ENCODE data around the gene PDCD7. TPM values are rescaled to one million over a fixed set of nuclear protein-coding genes. Genes with fewer than 3 reads are reported as not detected.
"Not testable (repeated sequence)": the region's sequence is repeated elsewhere in the genome, so short reads cannot be mapped to it uniquely, and the experiment has no call there.

Gene PDCD7
- total RNA-seq, 2 donors from 2014 or later = 25.4 to 33.1 TPM

DNA sequence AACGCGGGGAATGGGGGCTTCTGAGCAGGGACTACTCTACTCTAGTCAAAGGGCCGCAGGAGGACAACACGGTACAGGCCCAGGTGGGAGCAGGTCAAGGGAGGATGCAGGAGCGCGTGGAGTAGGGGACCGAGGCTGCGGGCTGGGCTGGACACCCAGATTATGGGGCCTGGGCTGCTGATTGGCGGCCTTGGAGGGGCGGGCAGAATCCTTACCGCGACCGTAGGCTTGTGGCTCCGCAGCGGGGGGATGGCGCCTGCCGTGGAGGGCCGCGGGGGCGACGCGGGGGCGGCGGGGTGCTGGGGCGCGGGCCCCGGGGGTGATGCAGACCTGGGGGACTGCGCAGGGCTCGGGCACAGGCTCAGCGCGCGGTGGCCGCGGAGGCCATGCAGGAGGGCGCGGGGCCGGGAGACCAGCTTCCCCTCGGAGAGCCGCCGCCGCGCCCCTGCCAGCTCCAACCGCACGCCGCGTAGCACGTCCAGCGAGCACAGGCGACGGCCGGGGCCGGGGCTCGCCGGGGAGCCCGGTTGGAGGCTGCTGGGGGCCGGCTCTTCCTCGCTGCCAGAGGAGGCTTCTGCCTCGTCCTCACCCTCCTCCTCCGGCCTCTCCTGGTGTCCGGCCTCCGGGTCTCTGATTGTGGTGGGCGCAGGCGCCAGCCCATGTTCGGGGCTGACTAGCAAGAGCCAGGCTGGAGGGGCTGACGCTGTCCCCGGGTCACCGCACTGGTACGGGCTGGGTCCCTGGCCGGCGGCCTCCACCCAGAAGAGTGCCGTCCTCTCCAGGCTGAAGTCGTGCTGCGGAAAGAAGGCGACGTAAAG, 31.5 kb downstream of the PDCD7 start:
- peak; percentile 87 for DNase-seq
- TF ChIP-seq, protein P1, sequence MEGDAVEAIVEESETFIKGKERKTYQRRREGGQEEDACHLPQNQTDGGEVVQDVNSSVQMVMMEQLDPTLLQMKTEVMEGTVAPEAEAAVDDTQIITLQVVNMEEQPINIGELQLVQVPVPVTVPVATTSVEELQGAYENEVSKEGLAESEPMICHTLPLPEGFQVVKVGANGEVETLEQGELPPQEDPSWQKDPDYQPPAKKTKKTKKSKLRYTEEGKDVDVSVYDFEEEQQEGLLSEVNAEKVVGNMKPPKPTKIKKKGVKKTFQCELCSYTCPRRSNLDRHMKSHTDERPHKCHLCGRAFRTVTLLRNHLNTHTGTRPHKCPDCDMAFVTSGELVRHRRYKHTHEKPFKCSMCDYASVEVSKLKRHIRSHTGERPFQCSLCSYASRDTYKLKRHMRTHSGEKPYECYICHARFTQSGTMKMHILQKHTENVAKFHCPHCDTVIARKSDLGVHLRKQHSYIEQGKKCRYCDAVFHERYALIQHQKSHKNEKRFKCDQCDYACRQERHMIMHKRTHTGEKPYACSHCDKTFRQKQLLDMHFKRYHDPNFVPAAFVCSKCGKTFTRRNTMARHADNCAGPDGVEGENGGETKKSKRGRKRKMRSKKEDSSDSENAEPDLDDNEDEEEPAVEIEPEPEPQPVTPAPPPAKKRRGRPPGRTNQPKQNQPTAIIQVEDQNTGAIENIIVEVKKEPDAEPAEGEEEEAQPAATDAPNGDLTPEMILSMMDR (conservative IDR thresholded peaks at IDR 0.05) = peak; percentile 24
- Histone ChIP-seq H3K4me3 (ENCODE audit: low read length) (no peak overlapping the region), H3K27ac (ENCODE audit: low read depth, low read length) (no peak overlapping the region), H3K36me3 (ENCODE audit: control insufficient read depth, insufficient read depth, low read length) (peaks cover 40% of the 10 kb centered on the region), H3K9ac (ENCODE audit: extremely low read depth, low read length, poor library complexity, severe bottlenecking) (no peak overlapping the region), H3K27me3 (ENCODE audit: control insufficient read depth, insufficient read depth, low read length, poor library complexity, severe bottlenecking) (no peaks in the 10 kb centered on the region), H3K9me3 (ENCODE audit: control insufficient read depth, low read length) (no peaks in the 10 kb centered on the region), H3K4me1 (ENCODE audit: control insufficient read depth, insufficient read depth, low read length) (no peaks in the 10 kb centered on the region)
- Mint-ChIP-seq H3K36me3 (ENCODE audit: low read depth) (peaks cover 29% of the 10 kb centered on the region), H3K4me1 (peaks cover 4% of the 10 kb centered on the region), H3K4me3 (peak overlapping the region; percentile 50), H3K27me3 (ENCODE audit: insufficient read depth) (peaks cover 3% of the 10 kb centered on the region), H3K27ac (peak overlapping the region; percentile 84), H3K9me3 (no peaks in the 10 kb centered on the region)
- 68 to 71% methylated on average over 24 to 75 of the region's 75 CpGs for WGBS, 2 experiments (ENCODE audit: insufficient coverage in 1 of 2, insufficient read length in 1 of 2)

DNA sequence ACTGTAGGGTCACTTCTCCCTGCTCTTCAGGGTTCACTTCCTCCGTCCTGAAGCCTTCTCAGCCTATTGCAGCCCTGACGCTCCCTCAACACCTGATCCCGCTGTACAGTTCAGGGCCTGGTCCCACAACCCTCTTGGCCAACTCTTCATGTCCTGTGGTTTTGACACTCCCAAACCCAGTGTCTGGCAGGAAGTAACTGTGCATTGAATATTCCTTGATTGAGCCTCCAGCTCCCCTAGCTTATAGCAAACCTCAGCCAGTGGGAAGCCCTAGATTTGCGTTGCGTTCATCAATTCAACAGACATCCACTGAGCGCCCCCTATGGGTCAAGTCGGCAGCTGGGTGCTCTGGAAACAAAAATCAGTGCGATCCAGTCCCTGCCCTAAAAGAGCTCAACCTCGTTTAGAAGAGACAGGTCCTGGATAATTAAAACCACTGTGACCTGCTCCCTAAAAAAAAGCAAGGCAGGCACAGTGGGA, 32.2 kb downstream of the PDCD7 start:
- Histone ChIP-seq H3K9ac (ENCODE audit: extremely low read depth, low read length, poor library complexity, severe bottlenecking) (no peak overlapping the region), H3K4me1 (ENCODE audit: control insufficient read depth, insufficient read depth, low read length) (no peaks in the 10 kb centered on the region), H3K27me3 (ENCODE audit: control insufficient read depth, insufficient read depth, low read length, poor library complexity, severe bottlenecking) (no peaks in the 10 kb centered on the region), H3K4me3 (ENCODE audit: low read length) (no peak overlapping the region), H3K36me3 (ENCODE audit: control insufficient read depth, insufficient read depth, low read length) (peaks cover 40% of the 10 kb centered on the region), H3K27ac (ENCODE audit: low read depth, low read length) (no peak overlapping the region), H3K9me3 (ENCODE audit: control insufficient read depth, low read length) (no peaks in the 10 kb centered on the region)
- peak overlapping the region; percentile 50 for H3K4me3 Mint-ChIP-seq
- peak; percentile 96 for DNase-seq
- peaks cover 4% of the 10 kb centered on the region for H3K4me1 Mint-ChIP-seq
- peaks cover 3% of the 10 kb centered on the region for H3K27me3 Mint-ChIP-seq (ENCODE audit: insufficient read depth)
- no peaks in the 10 kb centered on the region for H3K9me3 Mint-ChIP-seq
- H3K36me3 Mint-ChIP-seq (ENCODE audit: low read depth) = peaks cover 29% of the 10 kb centered on the region
- TF ChIP-seq, protein P1 (conservative IDR thresholded peaks at IDR 0.05) = peak; percentile 97
- 41 to 44% methylated on average over 9 of the region's 9 CpGs for WGBS, 2 experiments (ENCODE audit: insufficient coverage in 1 of 2, insufficient read length in 1 of 2)
- H3K27ac Mint-ChIP-seq = peak overlapping the region; percentile 84

DNA sequence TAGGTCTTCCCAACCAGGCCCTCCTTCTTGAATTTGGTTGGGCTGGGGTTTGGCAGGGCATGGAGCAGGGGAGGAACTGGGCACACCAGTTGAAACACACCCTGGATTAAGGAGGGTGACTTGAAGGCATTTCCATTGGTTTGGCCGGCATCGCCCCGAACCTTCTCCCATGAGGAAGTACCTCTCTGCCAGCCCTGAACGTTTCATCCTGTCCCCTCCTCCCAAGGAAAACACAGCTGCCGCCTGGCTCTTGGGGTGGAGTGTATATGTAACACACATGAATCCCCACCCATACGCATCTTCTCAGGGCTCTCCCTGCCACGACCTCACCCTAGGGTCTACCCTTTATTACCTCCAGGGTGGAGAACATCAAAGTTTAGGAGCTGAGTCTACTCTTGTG, 33.2 kb downstream of the PDCD7 start:
- H3K4me1 Mint-ChIP-seq = peaks cover 4% of the 10 kb centered on the region
- Histone ChIP-seq H3K4me3 (ENCODE audit: low read length) (no peak overlapping the region), H3K9me3 (ENCODE audit: control insufficient read depth, low read length) (no peaks in the 10 kb centered on the region), H3K27ac (ENCODE audit: low read depth, low read length) (no peak overlapping the region), H3K36me3 (ENCODE audit: control insufficient read depth, insufficient read depth, low read length) (peaks cover 31% of the 10 kb centered on the region), H3K4me1 (ENCODE audit: control insufficient read depth, insufficient read depth, low read length) (no peaks in the 10 kb centered on the region), H3K27me3 (ENCODE audit: control insufficient read depth, insufficient read depth, low read length, poor library complexity, severe bottlenecking) (no peaks in the 10 kb centered on the region), H3K9ac (ENCODE audit: extremely low read depth, low read length, poor library complexity, severe bottlenecking) (no peak overlapping the region)
- H3K9me3 Mint-ChIP-seq = no peaks in the 10 kb centered on the region
- peak; percentile 33 for DNase-seq
- no peak overlapping the region for H3K27ac Mint-ChIP-seq
- H3K27me3 Mint-ChIP-seq (ENCODE audit: insufficient read depth) = peaks cover 3% of the 10 kb centered on the region
- TF ChIP-seq, protein P1 (conservative IDR thresholded peaks at IDR 0.05) = no peak
- WGBS, 2 experiments (ENCODE audit: insufficient coverage in 1 of 2, insufficient read length in 1 of 2) = 89% methylated on average over 7 of the region's 7 CpGs; no CpG with 5 or more reads in 1 of the 2 experiments
- H3K4me3 Mint-ChIP-seq = no peak overlapping the region
- peaks cover 21% of the 10 kb centered on the region for H3K36me3 Mint-ChIP-seq (ENCODE audit: low read depth)

DNA sequence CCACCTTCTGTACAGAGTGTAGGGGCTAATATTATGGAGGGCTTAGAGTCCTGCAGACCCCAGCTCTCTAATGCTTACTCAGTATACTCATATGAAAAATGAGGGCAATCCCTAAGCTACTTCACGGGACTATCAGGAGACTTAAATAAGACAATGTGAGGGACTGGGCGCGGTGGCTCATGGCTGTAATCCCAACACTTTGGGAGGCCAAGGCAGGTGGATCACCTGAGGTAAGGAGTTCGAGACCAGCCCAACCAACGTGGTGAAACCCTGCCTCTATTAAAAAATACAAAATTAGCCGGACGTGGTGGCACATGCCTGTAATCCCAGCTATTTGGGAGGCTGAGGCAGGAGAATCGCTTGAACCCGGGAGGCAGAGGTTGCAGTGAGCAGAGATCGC, 33.8 kb downstream of the PDCD7 start:
- not testable (repeated sequence) for H3K27ac ChIP-seq (ENCODE audit: low read depth, low read length); H3K9me3 Mint-ChIP-seq; H3K27me3 ChIP-seq (ENCODE audit: control insufficient read depth, insufficient read depth, low read length, poor library complexity, severe bottlenecking); H3K4me3 Mint-ChIP-seq; H3K4me1 Mint-ChIP-seq; H3K4me3 ChIP-seq (ENCODE audit: low read length); H3K9me3 ChIP-seq (ENCODE audit: control insufficient read depth, low read length); H3K4me1 ChIP-seq (ENCODE audit: control insufficient read depth, insufficient read depth, low read length); H3K27me3 Mint-ChIP-seq (ENCODE audit: insufficient read depth); H3K9ac ChIP-seq (ENCODE audit: extremely low read depth, low read length, poor library complexity, severe bottlenecking); H3K27ac Mint-ChIP-seq
- 94 to 100% methylated on average over 9 to 10 of the region's 10 CpGs for WGBS, 2 experiments (ENCODE audit: insufficient coverage in 1 of 2, insufficient read length in 1 of 2)
- H3K36me3 ChIP-seq (ENCODE audit: control insufficient read depth, insufficient read depth, low read length) = peaks cover 28% of the 10 kb centered on the region
- DNase-seq = peak; percentile 3
- peaks cover 15% of the 10 kb centered on the region for H3K36me3 Mint-ChIP-seq (ENCODE audit: low read depth)
